ENCODE data around the gene RPL5. TPM values are rescaled to one million over a fixed set of nuclear protein-coding genes. Genes with fewer than 3 reads are reported as not detected.

RPL5 gene
- total and polyA plus RNA-seq, 2 of the 8 experiments (the other 6 are each of a cell fraction or from before 2014, with no cell fraction given) = 1,506 to 2,034 TPM

DNA sequence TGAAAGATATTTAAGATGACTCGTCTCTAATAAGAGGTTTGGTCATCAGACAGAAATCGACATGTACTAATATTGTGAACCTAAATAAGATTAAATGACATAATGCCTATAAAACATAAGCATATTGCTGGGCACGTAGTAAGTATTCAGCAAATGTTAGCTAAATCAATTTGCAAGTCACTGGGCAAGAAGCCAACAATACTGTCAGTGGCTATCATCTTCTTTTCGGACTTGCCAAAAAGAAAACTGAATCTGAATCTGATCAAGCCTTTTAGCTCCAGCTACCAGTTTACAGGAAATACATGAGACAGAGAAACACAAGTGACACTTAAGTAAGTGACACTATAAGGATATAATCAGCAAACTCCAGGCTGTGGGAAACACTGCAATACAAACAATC is 46.0 kb downstream of the RPL5 start:
- H3K4ac ChIP-seq (replicated peaks; ENCODE audit: insufficient read length, low read depth, low read length) = no peak overlapping the region
- CTCF ChIA-PET (ENCODE audit: partially characterized antibody) = interaction anchor here (0.6 to 2.3 kb wide), 5 partner anchors 12 to 544 kb away, joined by 3 to 11 read pairs (median 5); no protein-coding TSS in a partner anchor
- H4K20me1 ChIP-seq (replicated peaks in 1 of 2; ENCODE audit: control insufficient read depth in 1 of 2, insufficient read depth in 2 of 2, low read length in 2 of 2) = no peaks in the 10 kb centered on the region
- 79% methylated on average over 4 of the region's 4 CpGs; no CpG with 5 or more reads in 1 of the 2 experiments for WGBS, 2 experiments (ENCODE audit: extremely low coverage in 1 of 2, insufficient coverage in 1 of 2, insufficient read length in 1 of 2, insufficient replicate concordance in 2 of 2, low coverage in 1 of 2, low lambda C conversion rate in 2 of 2, missing lambda C conversion rate in 1 of 2)
- H3K27me3 ChIP-seq (replicated peaks in 1 of 4; ENCODE audit: control insufficient read depth in 3 of 4, extremely low read depth in 1 of 4, insufficient read depth in 3 of 4, low read length in 3 of 4) = no peaks in the 10 kb centered on the region
- H4K8ac ChIP-seq (ENCODE audit: extremely low read depth, insufficient read depth, low read length) = no peak overlapping the region
- H3K36me3 ChIP-seq (ENCODE audit: control insufficient read depth in 2 of 4, insufficient read depth in 4 of 4, low read length in 3 of 4) = no peaks in the 10 kb centered on the region; a peak in 1 of 8 replicates
- H3K27ac ChIP-seq (ENCODE audit: low read depth, low read length) = no peak overlapping the region
- no peaks in the 10 kb centered on the region for H3K79me1 ChIP-seq (ENCODE audit: low read depth, low read length)
- H3K4me3 ChIP-seq (ENCODE audit: extremely low read depth in 1 of 4, insufficient read depth in 2 of 4, low read depth in 3 of 4, low read length in 4 of 4) = no peak overlapping the region
- no peak overlapping the region for H3K14ac ChIP-seq (ENCODE audit: insufficient read length)
- FAIRE-seq (no peak), DNase-seq (ENCODE audit: low read depth in 1 of 2, low spot score in 2 of 2) (no peak)
- H2AK5ac ChIP-seq (ENCODE audit: low read depth, low read length) = no peak overlapping the region
- no peak overlapping the region for H3K18ac ChIP-seq (ENCODE audit: extremely low read depth, low read length)
- no peak overlapping the region for H4K91ac ChIP-seq (replicated peaks; ENCODE audit: insufficient read length, low read length)
- no peaks in the 10 kb centered on the region for H3K23me2 ChIP-seq (ENCODE audit: low read depth, low read length)
- H3K4me2 ChIP-seq (ENCODE audit: insufficient read depth in 1 of 2, low read depth in 2 of 2, low read length in 2 of 2) = no peak overlapping the region
- POLR2A ChIA-PET (ENCODE audit: partially characterized antibody) = interaction anchor here (1.0 to 1.7 kb wide), 5 partner anchors 15 to 123 kb away, joined by 3 read pairs; partner anchors contain the start of gene RPL5
- no peak overlapping the region for H3K56ac ChIP-seq (replicated peaks; ENCODE audit: insufficient read length, low read depth, low read length)
- H2AFZ ChIP-seq (ENCODE audit: low read length) = no peak overlapping the region
- H2BK120ac ChIP-seq (replicated peaks; ENCODE audit: low read depth, low read length) = no peak overlapping the region
- no peaks in the 10 kb centered on the region for H3K79me2 ChIP-seq (ENCODE audit: control insufficient read depth in 1 of 2, insufficient read depth in 2 of 2, low read length in 2 of 2)
- no peak overlapping the region for H2BK12ac ChIP-seq (ENCODE audit: low read depth, low read length)
- TF ChIP-seq TCF12 (IDR thresholded peaks at IDR 0.05; ENCODE audit: low read depth, low read length) = no peak
- TF ChIP-seq RBBP5 (IDR thresholded peaks at IDR 0.05; ENCODE audit: borderline replicate concordance, low read depth, low read length) = no peak
- TF ChIP-seq, protein P1, sequence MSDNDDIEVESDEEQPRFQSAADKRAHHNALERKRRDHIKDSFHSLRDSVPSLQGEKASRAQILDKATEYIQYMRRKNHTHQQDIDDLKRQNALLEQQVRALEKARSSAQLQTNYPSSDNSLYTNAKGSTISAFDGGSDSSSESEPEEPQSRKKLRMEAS (IDR thresholded peaks at IDR 0.05) = no peak
- no peak for TF ChIP-seq POLR2AphosphoS5 (IDR thresholded peaks at IDR 0.05; ENCODE audit: low read depth, low read length)
- TF ChIP-seq SIN3A (conservative IDR thresholded peaks at IDR 0.05 in 1 of 2, IDR thresholded peaks at IDR 0.05 in 1 of 2; ENCODE audit: low read depth in 1 of 2, low read length in 2 of 2) = no peak
- no peak for TF ChIP-seq EP300 (IDR thresholded peaks at IDR 0.05; ENCODE audit: borderline replicate concordance in 1 of 2, low read depth in 2 of 2, low read length in 2 of 2)
- TF ChIP-seq CREB1 (IDR thresholded peaks at IDR 0.05) = no peak
- no peak for TF ChIP-seq POLR2A (IDR thresholded peaks at IDR 0.05; ENCODE audit: control extremely low read depth in 1 of 2, low read depth in 2 of 2, low read length in 2 of 2)
- no peak overlapping the region for H4K5ac ChIP-seq (ENCODE audit: insufficient read length, low read depth, low read length)
- H2BK5ac ChIP-seq (ENCODE audit: low read depth, low read length) = no peak overlapping the region
- no peak overlapping the region for H3K23ac ChIP-seq (ENCODE audit: insufficient read length)
- H3K9me3 ChIP-seq (ENCODE audit: insufficient read depth in 2 of 2, low read depth in 1 of 2, low read length in 1 of 2) = 0 out of 4 replicates have a peak, but pooled peaks cover 0 to 1% of the 10 kb centered on the region in 2 experiments
- H3K9ac ChIP-seq (replicated peaks in 1 of 4; ENCODE audit: extremely low read depth in 1 of 4, low read depth in 3 of 4, low read length in 3 of 4) = no peak overlapping the region
- H2BK15ac ChIP-seq (ENCODE audit: low read length) = no peak overlapping the region
- H3K4me1 ChIP-seq (replicated peaks in 1 of 4; ENCODE audit: control insufficient read depth in 3 of 4, insufficient read depth in 4 of 4, low read length in 3 of 4) = no peaks in the 10 kb centered on the region; a peak in 2 of 7 replicates
- no peak overlapping the region for H2BK20ac ChIP-seq (ENCODE audit: low read length)
